Thymus (tissue), 14 donors: ENCODE measurements around the gene SCTR. TPM values are rescaled to one million over a fixed set of nuclear protein-coding genes. Genes with fewer than 3 reads are reported as not detected.

Source experiments
- DNase-seq, 9 donors: peaks; one replicate each; pipeline ENCODE4 v3.0.0-alpha.2; 2013; ENCODE audit warnings: low spot score in 9 of 9, low read depth in 6 of 9, missing footprints in 1 of 9
- H3K27ac ChIP-seq, 2 donors: one replicate each; pipeline ENCODE4 v1.5.1; 2013; ENCODE audit warnings: control low read depth in 1 of 2, low read depth in 1 of 2, low read length in 1 of 2, mild to moderate bottlenecking in 1 of 2, moderate library complexity in 1 of 2
- H3K27me3 ChIP-seq, 2 donors: one replicate each; pipeline ENCODE4 v1.5.1; 2013; ENCODE audit warnings: low read length in 1 of 2; ENCODE audit not compliant: control insufficient read depth in 2 of 2, insufficient read depth in 1 of 2
- H3K36me3 ChIP-seq, 2 donors: one replicate each; pipeline ENCODE4 v1.5.1; 2013; ENCODE audit warnings: low read length in 1 of 2, mild to moderate bottlenecking in 1 of 2, moderate library complexity in 1 of 2; ENCODE audit not compliant: control insufficient read depth in 2 of 2, insufficient read depth in 2 of 2
- H3K4me1 ChIP-seq, 2 donors: one replicate each; pipeline ENCODE4 v1.5.1; 2013; ENCODE audit warnings: low read length in 2 of 2; ENCODE audit not compliant: control insufficient read depth in 2 of 2, insufficient read depth in 2 of 2
- H3K4me3 ChIP-seq, 2 donors: one replicate each; pipeline ENCODE4 v1.5.1; 2013; ENCODE audit warnings: low read length in 2 of 2, control low read depth in 1 of 2, mild to moderate bottlenecking in 1 of 2
- H3K9me3 ChIP-seq, 2 donors: one replicate each; pipeline ENCODE4 v1.5.1; 2013; ENCODE audit warnings: low read length in 1 of 2, mild to moderate bottlenecking in 1 of 2; ENCODE audit not compliant: control insufficient read depth in 2 of 2, insufficient read depth in 1 of 2
- WGBS: extraction: QIAGEN DNeasy Blood & Tissue Kit; methylation state at CpG from one replicate; pipeline ENCODE4 v1.1.7; 2013; 5-methylcytosine and 5-hydroxymethylcytosine counted together
- long read RNA-seq, 10 donors: transcript quantifications; one replicate each; lab custom pipeline, GENCODE V29; 2026
- polyA plus RNA-seq: library from polyadenylated mRNA; stranded (reverse); fragments of 200-250 nt; gene quantifications from one replicate; pipeline ENCODE4 v1.2.3, GENCODE V29; 2013
- total RNA-seq: library from RNA; stranded (reverse); fragments of 120-200 nt; gene quantifications from one replicate; pipeline ENCODE4 v1.2.4, GENCODE V29; 2013
- donor health status: healthy.

The SCTR gene
- total RNA-seq (0.24 TPM), polyA plus RNA-seq (1.5 TPM)
- long read RNA-seq, donor 1 = 0 reads
- long read RNA-seq, donor 2 = 0 reads
- long read RNA-seq, donor 3 = 0 reads
- long read RNA-seq, donor 4 = 0 reads
- long read RNA-seq, donor 5 = 0 reads
- long read RNA-seq, donor 6 = 0 reads
- long read RNA-seq, donor 7 = 0 reads
- long read RNA-seq, donor 8 = 0 reads
- long read RNA-seq, donor 9 = 0 reads
- long read RNA-seq, donor 10 = 0 reads

DNA sequence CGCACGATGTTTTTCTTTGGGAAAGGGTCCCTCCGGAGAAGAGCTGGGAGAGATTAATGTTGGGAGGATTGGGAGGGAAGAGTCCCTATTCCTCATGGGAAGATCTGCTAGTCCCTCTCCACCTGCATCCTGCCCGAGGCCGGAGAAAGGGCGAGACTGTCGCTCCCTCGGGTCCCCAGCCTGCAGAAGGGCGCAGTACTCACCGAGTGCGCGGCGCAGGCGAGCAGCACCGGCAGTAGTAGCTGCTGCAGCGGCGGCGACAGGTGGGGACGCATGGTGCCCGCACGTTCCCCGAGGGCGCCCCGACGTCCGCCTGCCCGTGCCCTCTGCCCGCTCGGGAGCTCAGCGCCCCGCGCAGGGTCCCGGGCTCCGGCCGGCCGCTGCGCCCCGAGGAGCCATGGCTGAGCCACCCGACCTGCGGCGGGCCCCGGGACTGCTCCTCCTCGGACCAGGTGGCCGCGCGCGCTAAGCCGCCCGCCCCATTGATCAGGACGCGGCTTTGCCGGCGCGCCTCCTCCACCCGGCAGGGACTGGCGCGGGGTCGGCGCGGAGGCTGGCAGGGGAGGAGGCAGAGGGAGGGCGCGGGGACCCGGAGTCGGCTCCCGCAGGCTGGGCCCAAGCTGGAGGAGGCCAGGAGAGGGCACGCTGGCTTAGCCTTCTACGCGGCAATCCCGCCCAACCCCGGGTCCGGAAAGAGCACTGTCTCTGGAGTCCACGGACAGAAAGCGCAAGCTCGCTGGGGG, at the start of gene SCTR:
TSS of gene SCTR (minus strand) at position 532 of the 743 bp plus-strand sequence. CDS start at position 275, 257 bp downstream.
- WGBS = 13% methylated on average over 74 of the region's 74 CpGs
- H3K27me3 ChIP-seq = peaks cover 32 to 53% of the 10 kb centered on the region in 2 donors

DNA sequence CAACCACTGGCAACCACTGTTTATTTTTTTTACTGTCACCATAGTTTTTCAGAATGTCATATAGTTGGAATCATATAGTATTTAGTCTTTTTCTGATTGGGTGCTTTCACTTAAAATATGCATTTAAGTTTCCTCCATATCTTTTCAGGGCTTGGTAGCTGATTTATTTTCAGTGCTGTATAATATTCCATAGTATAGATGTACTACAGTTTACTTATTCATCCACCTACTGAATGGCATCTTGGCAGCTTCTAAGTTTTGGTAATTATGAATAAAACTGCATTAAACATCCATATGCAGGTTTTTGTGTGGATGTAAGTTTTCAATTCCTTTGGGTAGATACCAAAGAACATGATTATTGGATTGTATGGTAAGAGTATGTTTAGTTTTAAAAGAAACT, 43.0 kb upstream of the SCTR start:
- Histone ChIP-seq H3K4me3 (no peak overlapping the region), H3K36me3 (no peaks in the 10 kb centered on the region)

More for the DNA sequence above, at the start of gene SCTR:
- no peaks in the 10 kb centered on the region for H3K9me3 ChIP-seq
- no peak within 1 kb of the TSS for H3K4me3 ChIP-seq
- no peaks in the 10 kb centered on the region for H3K4me1 ChIP-seq
- no peaks in the 10 kb centered on the region for H3K36me3 ChIP-seq
- DNase-seq = no peak
- no peak within 1 kb of the TSS for H3K27ac ChIP-seq

DNA sequence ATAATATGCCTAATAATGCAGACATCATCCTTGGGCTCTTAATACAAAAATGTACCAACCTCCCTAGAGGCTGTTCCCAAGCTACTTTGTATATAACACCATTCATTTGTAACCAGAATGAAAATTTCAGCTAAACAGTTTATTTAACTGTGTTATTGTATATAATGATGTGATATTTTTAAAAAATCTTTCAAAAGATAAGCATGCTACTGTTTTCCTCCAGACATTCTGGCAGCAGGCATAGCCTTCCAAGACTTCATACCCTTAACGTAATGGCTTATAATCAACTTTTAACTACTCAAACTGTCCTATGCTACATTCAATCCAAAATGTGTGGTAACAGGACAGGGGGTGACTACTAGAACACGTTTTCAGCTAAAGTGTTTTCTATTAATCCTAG, 41.2 kb upstream of the SCTR start:
- H3K27ac ChIP-seq = no peak overlapping the region
- no peak for DNase-seq
- 92% methylated on average over 2 of the region's 2 CpGs for WGBS
- no peaks in the 10 kb centered on the region for H3K36me3 ChIP-seq
- no peaks in the 10 kb centered on the region for H3K4me1 ChIP-seq
- H3K9me3 ChIP-seq = no peaks in the 10 kb centered on the region
- no peaks in the 10 kb centered on the region for H3K27me3 ChIP-seq
- no peak overlapping the region for H3K4me3 ChIP-seq

More for the DNA sequence above, 43.0 kb upstream of the SCTR start:
- Histone ChIP-seq H3K27me3 (no peaks in the 10 kb centered on the region), H3K9me3 (no peaks in the 10 kb centered on the region), H3K4me1 (no peaks in the 10 kb centered on the region), H3K27ac (no peak overlapping the region)
- DNase-seq = no peak

DNA sequence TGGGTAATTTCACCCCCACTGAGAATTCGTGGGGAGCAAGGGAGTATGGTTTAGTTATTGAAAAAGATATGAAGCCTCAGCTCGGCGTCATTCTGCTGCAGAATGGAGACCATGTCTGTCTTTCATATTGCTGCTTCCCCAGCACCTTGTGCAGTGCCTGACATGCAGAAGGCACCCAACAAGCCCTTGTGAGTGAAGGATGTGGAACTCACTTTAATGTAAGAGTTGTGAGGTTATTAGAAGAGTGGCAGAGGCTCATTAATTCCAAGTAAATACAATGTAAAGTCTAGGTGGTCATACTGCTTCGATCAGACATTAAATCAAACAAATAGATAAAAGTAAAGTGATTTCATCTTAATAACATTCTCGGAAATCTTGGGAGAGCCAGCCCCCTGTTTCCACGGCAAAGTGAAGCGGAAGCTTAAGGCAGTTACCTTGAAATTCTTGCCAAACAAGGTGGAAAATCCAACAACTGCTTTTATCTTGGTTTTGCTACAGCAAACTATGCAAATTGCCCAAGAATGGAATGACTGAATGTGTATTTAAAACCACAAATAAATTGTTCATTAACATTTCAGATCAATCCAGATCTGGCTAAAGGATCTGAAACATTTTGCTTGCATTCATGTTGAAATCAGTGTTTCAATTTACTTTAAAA, 29.5 kb upstream of the SCTR start:
- Histone ChIP-seq H3K9me3 (no peaks in the 10 kb centered on the region), H3K27ac (no peak overlapping the region), H3K27me3 (no peaks in the 10 kb centered on the region), H3K36me3 (no peaks in the 10 kb centered on the region), H3K4me1 (no peaks in the 10 kb centered on the region), H3K4me3 (no peak overlapping the region)
- 89% methylated on average over 7 of the region's 7 CpGs for WGBS
- DNase-seq = no peak

DNA sequence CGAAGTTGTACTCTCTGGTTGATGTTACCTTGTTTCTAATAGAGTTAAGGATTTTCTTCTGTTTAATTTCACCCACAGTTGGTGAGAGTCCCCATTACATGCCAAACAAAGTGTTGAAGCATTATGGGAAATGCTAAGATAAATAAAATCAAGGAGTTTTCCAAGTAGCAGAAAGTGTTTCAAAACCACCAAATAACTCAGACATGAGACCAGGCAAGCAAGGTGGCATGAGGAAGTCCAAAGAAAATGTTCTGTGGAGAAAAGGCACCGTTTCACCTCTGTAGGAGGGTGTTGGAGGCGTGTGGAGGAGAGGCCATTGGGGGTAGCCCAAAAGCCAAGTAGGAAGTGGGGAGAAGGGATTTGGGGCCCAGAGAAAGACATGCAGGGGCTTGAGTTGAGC, 28.6 kb upstream of the SCTR start:
- Histone ChIP-seq H3K36me3 (no peaks in the 10 kb centered on the region), H3K4me3 (no peak overlapping the region), H3K4me1 (no peaks in the 10 kb centered on the region), H3K27ac (no peak overlapping the region), H3K9me3 (no peaks in the 10 kb centered on the region), H3K27me3 (no peaks in the 10 kb centered on the region)
- 89% methylated on average over 3 of the region's 3 CpGs for WGBS
- DNase-seq = no peak

DNA sequence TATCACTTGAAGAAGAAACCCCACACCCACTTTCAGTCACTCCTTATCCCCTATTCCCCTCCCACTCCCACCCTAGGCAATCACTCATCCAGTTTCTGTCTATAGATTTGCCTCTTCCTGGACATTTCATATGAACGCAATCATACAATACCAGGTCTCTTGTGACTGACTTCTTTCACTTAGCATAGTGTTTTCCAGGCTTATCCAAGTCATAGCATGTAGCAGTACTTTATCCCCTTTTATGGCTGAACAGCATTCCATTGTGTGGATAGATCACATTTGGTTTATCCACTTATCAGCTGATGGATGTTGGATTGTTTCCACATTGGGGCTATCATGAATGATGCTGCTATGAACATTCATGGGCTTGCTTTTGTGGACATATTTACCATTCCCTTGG, 26.6 kb upstream of the SCTR start:
- no peak overlapping the region for H3K4me3 ChIP-seq
- H3K4me1 ChIP-seq = no peaks in the 10 kb centered on the region
- DNase-seq = no peak
- H3K27me3 ChIP-seq = peaks cover under 1 to 2% of the 10 kb centered on the region in 2 donors
- no peaks in the 10 kb centered on the region for H3K36me3 ChIP-seq
- 97% methylated on average over 1 of the region's 1 CpG for WGBS
- no peak overlapping the region for H3K27ac ChIP-seq
- no peaks in the 10 kb centered on the region for H3K9me3 ChIP-seq

DNA sequence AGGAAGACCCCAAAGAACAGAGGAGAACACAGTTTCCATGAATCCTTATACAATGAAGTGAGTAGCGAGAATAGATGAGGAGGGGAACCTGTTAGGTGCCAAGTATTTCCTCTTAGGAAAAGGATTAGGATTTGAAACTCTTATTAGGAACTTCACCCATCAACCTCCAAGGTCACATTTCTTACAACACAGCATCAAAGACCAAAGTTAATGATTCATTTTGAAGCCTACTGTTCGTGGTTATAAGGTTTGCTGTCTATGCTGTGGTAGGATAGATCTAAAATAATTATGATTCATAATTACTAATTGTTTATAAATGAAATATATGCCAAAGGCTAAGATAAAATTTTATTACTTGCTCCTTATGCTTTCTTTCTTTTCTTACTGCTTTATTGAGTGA, 26.1 kb upstream of the SCTR start:
- DNase-seq = no peak
- WGBS = 89% methylated on average over 2 of the region's 2 CpGs
- Histone ChIP-seq H3K27ac (no peak overlapping the region), H3K36me3 (no peaks in the 10 kb centered on the region), H3K4me3 (no peak overlapping the region), H3K27me3 (peaks cover 5 to 6% of the 10 kb centered on the region in 2 donors), H3K4me1 (no peaks in the 10 kb centered on the region), H3K9me3 (no peaks in the 10 kb centered on the region)

DNA sequence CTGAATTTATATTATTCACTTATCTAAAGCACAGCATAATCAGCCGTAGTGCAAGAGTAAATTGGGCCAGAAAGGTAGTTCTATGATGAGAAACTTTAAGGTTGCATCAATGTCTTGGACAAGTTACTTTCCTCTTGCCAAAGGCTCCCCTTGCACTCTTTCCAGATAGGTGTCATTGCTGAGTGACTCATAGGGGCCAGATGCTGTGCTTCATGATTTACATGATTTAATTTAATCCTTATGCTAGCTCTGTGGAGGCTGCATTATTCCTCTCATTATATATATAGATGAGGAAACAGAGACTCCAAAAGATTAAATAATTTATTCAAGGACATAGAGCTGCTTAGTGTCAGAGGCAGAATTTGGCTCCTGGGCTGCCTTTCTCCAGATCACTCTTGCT, 25.0 kb upstream of the SCTR start:
- WGBS = 97% methylated on average over 1 of the region's 1 CpG
- no peak for DNase-seq
- Histone ChIP-seq H3K4me1 (peaks cover 0 to 5% of the 10 kb centered on the region in 2 donors), H3K9me3 (no peaks in the 10 kb centered on the region), H3K36me3 (no peaks in the 10 kb centered on the region), H3K27ac (no peak overlapping the region), H3K4me3 (no peak overlapping the region), H3K27me3 (peaks cover 16% of the 10 kb centered on the region in 2 donors)

DNA sequence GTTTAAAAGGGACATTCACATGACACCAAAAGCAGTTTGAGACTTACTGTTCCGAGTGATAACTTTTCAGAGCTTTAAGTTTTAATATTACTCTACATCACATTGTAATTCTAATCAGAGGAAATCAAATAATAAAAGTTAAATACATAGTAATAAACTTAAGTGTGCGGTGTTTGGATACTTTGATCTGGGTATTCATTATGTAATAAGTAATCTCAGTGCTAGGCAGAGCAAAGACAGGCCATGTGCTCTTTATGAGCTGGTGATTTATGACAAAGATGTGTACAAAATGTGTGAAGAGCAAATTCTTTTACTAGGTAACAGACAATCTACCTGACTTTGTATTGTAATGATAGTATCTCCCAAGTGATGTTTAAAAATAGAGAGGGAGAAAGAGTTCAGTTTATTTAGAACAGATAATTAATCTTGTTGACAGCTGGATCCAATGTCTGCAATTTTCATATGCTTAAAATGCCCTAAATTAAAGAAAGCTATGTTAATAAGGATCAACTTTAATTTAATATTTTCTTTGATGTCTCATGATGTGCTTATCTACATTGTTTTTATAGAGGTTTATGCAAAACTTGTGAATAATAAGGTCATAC, 24.3 kb upstream of the SCTR start:
- Histone ChIP-seq H3K4me3 (no peak overlapping the region), H3K27ac (no peak overlapping the region), H3K27me3 (peaks cover 18 to 21% of the 10 kb centered on the region in 2 donors), H3K9me3 (no peaks in the 10 kb centered on the region), H3K4me1 (peaks cover 2 to 8% of the 10 kb centered on the region in 2 donors), H3K36me3 (no peaks in the 10 kb centered on the region)
- no peak for DNase-seq
- whole genome bisulfite sequencing = 98% methylated on average over 2 of the region's 2 CpGs
